HCT116 (cell line): Measurements from ENCODE around the gene DNPH1.

ENCODE experiments used
- CBX3 ChIP-seq: IDR thresholded peaks from 2 replicates; pipeline ENCODE4 v1.6.1; 2012; ENCODE audit warnings: low read depth
- EGR1 ChIP-seq: IDR thresholded peaks from 2 replicates; pipeline ENCODE4 v1.6.1; 2012; ENCODE audit warnings: low read depth
- EZH2 ChIP-seq: fragments of 200-600 bp; sonication (generic); IDR thresholded peaks from 2 replicates; pipeline ENCODE4 v1.6.1; 2017; ENCODE audit warnings: antibody characterized with exemption, mixed run types
- EZH2phosphoT487 ChIP-seq: fragments of 200-600 bp; IDR thresholded peaks from 2 replicates; pipeline ENCODE4 v1.6.1; 2018; ENCODE audit warnings: antibody characterized with exemption, borderline replicate concordance
- FOSL1 ChIP-seq: IDR thresholded peaks from 2 replicates; pipeline ENCODE4 v1.6.1; 2012; ENCODE audit warnings: low read depth
- JUND ChIP-seq: IDR thresholded peaks from 2 replicates; pipeline ENCODE4 v1.6.1; 2012
- POLR2A ChIP-seq: IDR thresholded peaks from 2 replicates; pipeline ENCODE4 v1.7.0; 2011; ENCODE audit warnings: borderline replicate concordance; ENCODE audit not compliant: insufficient read depth, insufficient read length; ENCODE audit errors: extremely low read depth
- POLR2AphosphoS5 ChIP-seq: IDR thresholded peaks from 2 replicates; pipeline ENCODE4 v1.6.1; 2011; ENCODE audit warnings: mild to moderate bottlenecking, low read depth, low read length, moderate library complexity
- RAD21 ChIP-seq: IDR thresholded peaks from 2 replicates; pipeline ENCODE4 v1.6.1; 2012; ENCODE audit warnings: low read depth, mild to moderate bottlenecking
- SIN3A ChIP-seq: IDR thresholded peaks from 2 replicates; pipeline ENCODE4 v1.6.1; 2012; ENCODE audit warnings: low read depth
- ZNF274 ChIP-seq: fragments of 200-500 bp; sonication (Bioruptor generic); IDR thresholded peaks from 2 replicates; pipeline ENCODE4 v1.6.1; 2014; ENCODE audit warnings: mild to moderate bottlenecking, low read depth, low read length, inconsistent platforms
- TF ChIP-seq, protein P1 (sequence below), 3 experiments: fragments of 200-600 bp in 1 of 3; sonication (generic) in 1 of 3; IDR thresholded peaks in 2 of 3; conservative IDR thresholded peaks in 1 of 3; 2 replicates each; pipeline ENCODE4 v1.5.1; 2012 to 2017; ENCODE audit warnings: low read depth in 2 of 3, low read length in 2 of 3, antibody characterized with exemption in 1 of 3, borderline replicate concordance in 1 of 3, control low read depth in 1 of 3, mild to moderate bottlenecking in 1 of 3, mixed read lengths in 1 of 3, mixed run types in 1 of 3, moderate library complexity in 1 of 3; ENCODE audit not compliant: insufficient read depth in 1 of 3
- TF ChIP-seq, protein P2 (sequence below): IDR thresholded peaks from 2 replicates; pipeline ENCODE4 v1.6.1; 2012

DNA sequence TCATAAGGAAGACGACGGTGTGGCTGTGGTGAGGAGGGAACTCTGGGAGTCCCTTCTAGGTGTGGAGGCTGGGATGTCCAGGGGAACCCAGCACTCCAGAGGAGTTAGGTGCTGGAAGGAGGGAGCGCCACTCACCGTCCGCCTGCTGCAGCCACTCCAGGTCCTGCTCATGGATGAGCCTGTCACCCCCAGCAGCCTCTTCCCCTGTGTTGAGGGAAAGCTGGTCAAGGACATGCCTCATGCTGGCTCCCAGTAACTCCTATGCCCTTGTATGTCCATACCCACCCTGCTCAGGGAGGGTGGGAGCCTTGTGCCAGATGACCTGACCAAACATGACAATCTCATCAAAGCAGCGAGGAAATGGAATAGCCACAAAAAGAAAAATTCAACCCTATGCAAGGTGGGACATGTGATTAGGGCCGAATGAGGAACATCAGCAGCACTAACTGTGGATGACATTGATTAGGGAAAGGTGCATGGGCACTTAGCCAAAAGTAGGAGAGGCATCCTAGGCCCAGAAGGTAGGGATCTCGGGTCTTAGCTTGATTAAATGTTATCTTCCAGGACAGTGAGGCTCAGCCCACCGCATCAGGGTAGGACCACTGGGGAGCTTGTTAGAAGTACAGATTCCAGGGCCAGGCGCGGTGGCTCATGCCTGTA lies 3.0 kb downstream of the DNPH1 start:
- TF ChIP-seq EGR1 (no peak), JUND (no peak), RAD21 (no peak), EZH2 (no peak), ZNF274 (no peak), POLR2A (no peak), SIN3A (no peak), POLR2AphosphoS5 (no peak; the same call in 1 of the 2 replicates), FOSL1 (no peak), CBX3 (no peak), EZH2phosphoT487 (no peak)
- TF ChIP-seq, protein P1, sequence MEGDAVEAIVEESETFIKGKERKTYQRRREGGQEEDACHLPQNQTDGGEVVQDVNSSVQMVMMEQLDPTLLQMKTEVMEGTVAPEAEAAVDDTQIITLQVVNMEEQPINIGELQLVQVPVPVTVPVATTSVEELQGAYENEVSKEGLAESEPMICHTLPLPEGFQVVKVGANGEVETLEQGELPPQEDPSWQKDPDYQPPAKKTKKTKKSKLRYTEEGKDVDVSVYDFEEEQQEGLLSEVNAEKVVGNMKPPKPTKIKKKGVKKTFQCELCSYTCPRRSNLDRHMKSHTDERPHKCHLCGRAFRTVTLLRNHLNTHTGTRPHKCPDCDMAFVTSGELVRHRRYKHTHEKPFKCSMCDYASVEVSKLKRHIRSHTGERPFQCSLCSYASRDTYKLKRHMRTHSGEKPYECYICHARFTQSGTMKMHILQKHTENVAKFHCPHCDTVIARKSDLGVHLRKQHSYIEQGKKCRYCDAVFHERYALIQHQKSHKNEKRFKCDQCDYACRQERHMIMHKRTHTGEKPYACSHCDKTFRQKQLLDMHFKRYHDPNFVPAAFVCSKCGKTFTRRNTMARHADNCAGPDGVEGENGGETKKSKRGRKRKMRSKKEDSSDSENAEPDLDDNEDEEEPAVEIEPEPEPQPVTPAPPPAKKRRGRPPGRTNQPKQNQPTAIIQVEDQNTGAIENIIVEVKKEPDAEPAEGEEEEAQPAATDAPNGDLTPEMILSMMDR (IDR thresholded peaks at IDR 0.05 in 2 of 3, conservative IDR thresholded peaks at IDR 0.05 in 1 of 3; ENCODE audit: borderline replicate concordance in 1 of 3, insufficient read depth in 1 of 3, low read depth in 2 of 3, low read length in 2 of 3) = no peak
- TF ChIP-seq, protein P2, sequence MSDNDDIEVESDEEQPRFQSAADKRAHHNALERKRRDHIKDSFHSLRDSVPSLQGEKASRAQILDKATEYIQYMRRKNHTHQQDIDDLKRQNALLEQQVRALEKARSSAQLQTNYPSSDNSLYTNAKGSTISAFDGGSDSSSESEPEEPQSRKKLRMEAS = no peak
